HG02642 (cell line): Measurements from ENCODE around the gene METTL21C.

ENCODE experiments used
- ATAC-seq: cut with Tn5 transposase; IDR thresholded peaks from one replicate; pipeline ENCODE4 v1.9.1; 2021; ENCODE audit warnings: mild to moderate bottlenecking; ENCODE audit not compliant: unreplicated experiment, poor library complexity

The METTL21C gene

DNA sequence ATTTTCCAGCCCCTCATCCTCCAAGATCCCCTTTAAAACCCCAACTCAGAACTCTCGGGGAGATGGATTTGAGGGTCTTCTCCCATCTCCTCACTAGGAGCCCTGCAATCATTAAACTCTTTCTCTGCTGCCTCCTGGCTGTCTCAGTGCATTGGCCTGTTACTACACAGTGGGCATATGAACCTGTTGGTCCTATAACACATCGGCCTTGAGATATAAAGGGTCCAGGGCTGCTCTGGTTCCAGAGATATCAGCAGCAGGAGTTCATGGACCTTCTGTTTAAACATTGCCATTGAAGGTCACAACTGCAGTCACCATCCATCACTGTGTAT lies 3.8 kb upstream of the METTL21C start:
- no peak for ATAC-seq

GRCh38 chr13:102697929-102698648 lies 3.2 kb upstream of the METTL21C start:
- ATAC-seq = no peak

GRCh38 chr13:102697264-102697663 lies 2.4 kb upstream of the METTL21C start:
- ATAC-seq = no peak

GRCh38 chr13:102696465-102696864 lies 1.6 kb upstream of the METTL21C start:
- no peak for ATAC-seq

DNA sequence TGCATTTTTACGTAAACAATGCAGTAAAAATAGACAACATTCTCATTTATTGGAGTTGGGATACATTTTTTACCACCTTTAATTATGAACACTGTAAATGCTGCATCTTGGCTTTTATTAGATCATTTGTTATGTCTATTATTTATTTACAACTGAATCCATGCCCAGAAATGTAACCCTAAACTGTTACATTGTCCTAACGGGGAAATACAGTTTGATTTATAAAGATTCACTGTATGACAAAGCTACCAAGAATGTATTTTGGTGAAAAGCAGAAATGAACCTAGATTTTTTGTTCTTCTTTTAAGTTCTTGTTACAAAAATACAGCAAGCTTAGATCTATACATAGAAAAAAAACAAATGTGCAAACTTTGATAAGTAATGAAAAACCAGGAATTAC lies 1.1 kb downstream of the METTL21C start:
- ATAC-seq = no peak

DNA sequence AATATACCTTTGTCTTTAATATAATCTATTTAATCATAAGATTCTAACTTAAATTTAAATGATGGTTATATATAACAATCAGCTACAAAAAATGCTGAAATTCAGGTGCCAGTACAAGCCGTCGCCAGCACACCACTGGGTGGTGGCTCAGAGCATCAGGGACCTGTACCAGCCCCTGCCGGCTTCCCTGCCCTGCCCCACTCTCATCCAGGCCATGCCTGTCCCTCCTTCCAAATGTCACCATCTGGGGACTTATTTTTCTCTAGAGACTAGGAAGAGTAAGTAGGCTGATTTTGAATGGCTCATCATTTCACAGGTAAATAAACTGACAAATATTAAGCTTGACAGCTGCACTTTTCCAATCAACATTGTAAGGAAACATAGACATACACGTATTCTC lies 1.6 kb downstream of the METTL21C start:
- ATAC-seq = no peak

DNA sequence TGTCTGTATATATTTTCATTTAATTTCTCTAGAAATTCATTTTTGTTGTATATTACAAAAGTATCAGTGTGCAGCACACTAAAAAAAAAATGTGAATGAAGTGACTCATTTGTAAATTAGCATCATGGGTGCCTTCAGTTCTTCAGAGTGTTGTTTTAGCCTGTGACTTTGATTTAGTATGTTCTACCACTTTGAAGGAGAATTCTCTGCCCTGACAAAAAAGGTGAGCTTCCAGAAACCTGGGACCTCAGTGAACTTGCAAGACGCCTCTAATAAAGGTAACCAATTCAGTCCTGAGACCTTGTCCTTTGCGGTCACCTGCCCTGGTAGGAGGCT lies 2.4 kb downstream of the METTL21C start:
- no peak for ATAC-seq

- ATAC-seq = no peak
Measured at GRCh38 chr13:102690883-102691282, 4.0 kb downstream of the METTL21C start.

GRCh38 chr13:102688306-102688973 lies 6.4 kb downstream of the METTL21C start:
- no peak for ATAC-seq

DNA sequence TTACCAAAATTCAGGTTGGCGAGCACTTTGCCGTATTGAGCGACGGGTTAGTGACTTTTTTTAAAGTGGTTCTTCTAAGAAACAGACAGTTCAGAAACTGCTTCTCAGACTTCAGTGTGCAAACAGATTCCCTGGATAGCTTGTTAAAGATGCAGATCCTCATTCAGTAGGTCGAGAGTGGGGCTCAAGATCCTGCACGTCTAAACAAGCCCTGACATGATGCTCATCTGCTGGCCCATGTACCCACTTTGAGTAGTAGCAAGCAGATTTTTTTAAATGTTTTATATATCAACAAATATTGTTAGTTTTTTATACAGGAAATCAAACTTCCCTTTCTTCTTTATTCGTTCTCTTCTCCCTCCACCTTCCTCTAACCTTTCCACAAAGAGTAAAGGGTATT lies 7.3 kb downstream of the METTL21C start:
- no peak for ATAC-seq

DNA sequence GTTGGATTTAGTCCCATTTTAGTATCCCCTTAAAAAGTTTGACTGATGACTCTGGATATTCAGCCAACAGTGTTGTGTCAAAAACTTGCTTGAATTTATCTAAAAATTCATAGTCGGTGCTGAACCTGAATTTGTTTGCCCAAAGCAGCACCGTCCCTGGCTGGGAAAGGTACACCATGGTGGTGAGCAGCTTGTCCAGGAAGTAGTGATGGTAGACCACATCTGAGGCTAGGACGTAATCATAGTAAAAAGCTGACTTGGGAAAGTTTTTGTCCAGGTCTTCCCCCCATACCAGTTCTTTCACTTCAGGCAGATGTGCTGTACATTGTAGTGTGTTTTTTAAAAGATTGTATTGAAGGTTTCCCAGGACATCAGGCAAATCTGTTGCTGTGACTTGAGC lies 8.8 kb downstream of the METTL21C start:
- ATAC-seq = no peak

DNA sequence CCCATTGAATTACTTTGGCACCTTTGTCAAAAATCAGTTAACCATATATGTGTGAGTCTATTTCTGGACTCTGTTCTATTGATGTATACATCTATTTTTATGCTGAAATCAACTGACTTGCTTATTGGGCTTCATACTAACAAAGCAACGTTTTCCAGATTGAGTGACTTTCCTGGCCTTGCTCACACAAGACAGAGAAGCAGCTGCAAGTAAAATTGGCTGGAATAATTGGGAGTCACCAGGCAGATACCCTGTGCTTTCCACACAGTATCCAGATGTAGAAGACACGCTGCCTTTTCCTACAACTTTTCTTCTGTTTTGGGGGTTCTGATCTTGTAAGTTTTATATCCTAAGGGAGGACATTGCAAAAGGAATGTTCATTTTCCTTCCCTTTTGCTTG lies 11.2 kb downstream of the METTL21C start:
- ATAC-seq = no peak

DNA sequence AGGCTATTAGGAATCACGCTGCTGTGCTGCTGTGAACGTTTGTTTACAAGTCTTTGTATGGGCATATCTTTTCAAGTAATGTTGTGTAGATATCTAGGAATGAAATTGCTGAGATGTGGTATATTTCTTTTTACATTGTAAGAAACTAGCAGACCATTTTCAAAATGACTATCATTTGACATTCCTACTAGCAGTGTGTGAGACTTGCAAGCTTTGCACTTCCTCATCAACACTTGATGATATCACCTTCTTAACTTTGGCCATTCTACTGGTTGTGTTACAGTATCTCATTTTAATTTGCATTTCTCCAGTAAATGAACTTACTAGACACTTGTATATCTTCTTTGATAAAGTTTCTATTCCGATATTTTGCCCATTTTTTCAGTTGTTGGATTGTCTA lies 12.1 kb downstream of the METTL21C start:
- no peak for ATAC-seq

DNA sequence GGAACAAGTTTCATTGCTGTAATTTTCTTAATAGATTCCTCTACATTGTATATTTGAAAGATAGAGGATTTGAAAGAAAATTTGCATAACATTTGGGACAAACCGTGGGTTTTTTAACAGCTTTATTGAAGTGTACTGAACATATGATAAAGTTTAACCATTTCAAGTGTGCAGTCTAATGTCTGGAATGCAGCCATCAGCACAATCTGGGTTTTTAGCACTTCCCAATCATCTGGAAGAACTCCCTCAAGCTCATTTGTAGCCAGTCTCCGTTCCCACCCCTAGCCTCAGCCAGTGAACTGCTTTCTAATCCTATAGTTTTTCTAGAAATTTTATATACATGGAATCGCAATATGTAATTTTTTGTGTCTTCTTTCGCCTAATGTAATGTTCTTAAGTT lies 12.6 kb downstream of the METTL21C start:
- ATAC-seq = no peak

DNA sequence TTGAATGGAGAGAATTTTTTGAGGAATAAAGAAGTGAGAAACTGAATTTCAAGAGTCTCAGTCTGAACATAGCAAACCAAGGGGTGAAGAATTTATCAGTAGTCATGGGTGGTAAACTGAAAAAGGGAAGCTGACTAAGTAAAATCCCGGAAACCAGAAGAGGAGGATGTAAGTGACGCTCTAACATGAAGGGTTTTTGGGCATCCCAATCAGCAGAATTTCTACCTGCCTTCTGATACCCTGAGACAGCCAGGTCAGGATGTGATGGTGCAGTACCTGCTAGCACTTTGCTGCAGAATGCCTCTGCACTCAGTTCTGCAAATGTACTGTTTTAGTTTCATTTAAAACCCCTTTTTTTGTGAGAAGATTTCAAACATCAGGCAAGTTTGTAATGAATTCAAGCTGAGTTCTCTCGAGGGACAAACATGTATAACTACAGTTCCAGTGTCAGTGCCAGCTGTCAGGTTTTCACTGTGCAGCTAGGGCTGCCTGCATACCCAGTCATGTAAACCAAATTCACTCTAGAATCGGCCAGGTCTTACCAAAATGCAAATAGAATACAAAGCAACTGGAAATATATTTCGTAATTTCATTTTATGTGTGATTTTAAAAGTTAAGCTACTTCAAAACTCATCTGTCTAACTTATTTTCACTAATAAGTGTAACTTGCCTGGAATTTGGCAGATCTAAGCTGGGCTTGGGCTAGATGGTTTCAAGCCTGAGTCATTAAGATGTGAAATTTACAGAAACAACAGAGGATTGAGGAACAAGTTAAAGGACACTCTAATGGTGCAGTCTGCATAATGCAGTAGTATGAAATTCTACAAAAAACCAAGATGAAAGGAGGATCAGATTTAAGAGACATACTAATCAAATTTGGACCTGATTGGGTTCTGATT lies 13.8 kb downstream of the METTL21C start:
- no peak for ATAC-seq

DNA sequence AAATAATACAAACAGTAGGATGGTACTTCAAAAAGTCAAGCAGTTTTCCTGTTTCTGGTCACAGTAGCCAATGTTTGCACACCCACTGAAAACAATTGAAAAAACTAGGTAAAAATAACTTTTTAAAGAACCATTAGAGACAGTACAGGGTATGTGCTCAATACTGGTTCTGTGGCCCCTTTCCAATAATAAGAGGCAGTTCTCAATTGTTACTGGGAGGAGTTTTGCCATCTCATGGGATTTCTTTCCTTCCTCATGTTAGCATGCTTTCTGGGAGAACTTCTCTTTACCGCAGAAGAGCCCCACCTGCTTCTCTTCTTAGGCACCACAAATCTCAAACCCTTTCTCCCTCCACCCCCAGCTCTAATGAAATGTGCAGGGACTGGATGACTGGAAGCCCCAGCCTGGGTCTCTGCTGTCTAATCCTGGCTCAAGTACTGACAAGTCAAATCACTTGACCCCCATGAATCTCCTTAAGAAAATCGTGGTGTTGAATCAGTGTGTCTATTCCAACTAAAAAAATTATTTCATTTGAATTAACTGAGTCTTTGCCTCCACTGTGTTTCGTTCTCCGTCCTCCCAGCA lies 14.6 kb downstream of the METTL21C start:
- no peak for ATAC-seq

GRCh38 chr13:102679449-102680132 lies 15.3 kb downstream of the METTL21C start:
- ATAC-seq = no peak

- ATAC-seq = no peak
Measured at GRCh38 chr13:102678339-102679107, 16.3 kb downstream of the METTL21C start.

GRCh38 chr13:102677122-102677521 lies 17.7 kb downstream of the METTL21C start:
- no peak for ATAC-seq

DNA sequence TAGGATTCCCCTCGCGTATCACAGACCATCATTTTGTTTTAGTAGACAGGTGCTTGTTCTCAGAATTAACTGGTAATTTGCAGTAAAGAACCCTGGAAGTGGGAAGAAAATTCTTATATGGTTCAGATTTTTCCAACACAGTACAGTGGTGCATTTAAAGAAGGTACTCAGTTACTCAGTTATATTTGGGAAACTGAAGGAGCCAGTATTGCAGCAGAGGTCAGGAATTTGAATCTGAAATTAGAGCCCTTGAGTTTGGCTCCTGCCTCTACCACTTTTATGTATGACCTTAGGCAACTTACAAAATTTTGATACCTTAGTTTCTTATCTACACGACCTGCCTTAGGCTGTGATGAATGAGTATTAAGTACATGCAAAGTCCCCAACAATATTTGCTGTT lies 19.7 kb downstream of the METTL21C start:
- no peak for ATAC-seq
